Left hindlimb (tissue), 1 donor: ENCODE measurements around the gene FUT7.

Experiments used
- DNase-seq: peaks from one replicate; pipeline ENCODE4 v3.0.0-alpha.2; 2018

The FUT7 gene

GRCh38 chr9:137030538-137031527, 1.1 kb downstream of the FUT7 start:
- no peak for DNase-seq

GRCh38 chr9:137030006-137030405, 1.9 kb downstream of the FUT7 start:
- no peak for DNase-seq

GRCh38 chr9:137029058-137029936, 2.6 kb downstream of the FUT7 start:
- DNase-seq: no peak

GRCh38 chr9:137028263-137029057, 3.4 kb downstream of the FUT7 start:
- no peak for DNase-seq

GRCh38 chr9:137027369-137028262, 4.3 kb downstream of the FUT7 start, which contains the start of gene ABCA2:
ABCA2 (minus strand) TSS chr9:137028237; CDS start chr9:137028140, 97 bp downstream.
- no peak for DNase-seq

- no peak for DNase-seq
Measured at GRCh38 chr9:137026828-137027227, 5.1 kb downstream of the FUT7 start.

- no peak for DNase-seq
Measured at GRCh38 chr9:137026384-137026783, 5.5 kb downstream of the FUT7 start.

GRCh38 chr9:137025517-137025966, 6.3 kb downstream of the FUT7 start:
- DNase-seq: no peak

GRCh38 chr9:137023583-137023991, 8.3 kb downstream of the FUT7 start:
- DNase-seq: no peak

- no peak for DNase-seq
Measured at GRCh38 chr9:137023157-137023556, 8.7 kb downstream of the FUT7 start.

GRCh38 chr9:137022662-137023008, 9.3 kb downstream of the FUT7 start:
- DNase-seq: no peak

GRCh38 chr9:137021979-137022661, 9.8 kb downstream of the FUT7 start:
- no peak for DNase-seq

GRCh38 chr9:137021568-137021978, 10.3 kb downstream of the FUT7 start:
- DNase-seq: no peak

- no peak for DNase-seq
Measured at GRCh38 chr9:137020771-137021567, 10.9 kb downstream of the FUT7 start.

- no peak for DNase-seq
Measured at GRCh38 chr9:137019891-137020683, 11.8 kb downstream of the FUT7 start.

- DNase-seq: no peak
Measured at GRCh38 chr9:137018761-137019559, 12.9 kb downstream of the FUT7 start.

GRCh38 chr9:137017791-137018497, 13.9 kb downstream of the FUT7 start:
- DNase-seq: no peak

GRCh38 chr9:137017071-137017470, 14.8 kb downstream of the FUT7 start:
- no peak for DNase-seq
